ENCODE measurements around the gene WDFY4.
"Not testable (repeated sequence)": the region's sequence is repeated elsewhere in the genome, so short reads cannot be mapped to it uniquely, and the experiment has no call there.

WDFY4 gene, protein sequence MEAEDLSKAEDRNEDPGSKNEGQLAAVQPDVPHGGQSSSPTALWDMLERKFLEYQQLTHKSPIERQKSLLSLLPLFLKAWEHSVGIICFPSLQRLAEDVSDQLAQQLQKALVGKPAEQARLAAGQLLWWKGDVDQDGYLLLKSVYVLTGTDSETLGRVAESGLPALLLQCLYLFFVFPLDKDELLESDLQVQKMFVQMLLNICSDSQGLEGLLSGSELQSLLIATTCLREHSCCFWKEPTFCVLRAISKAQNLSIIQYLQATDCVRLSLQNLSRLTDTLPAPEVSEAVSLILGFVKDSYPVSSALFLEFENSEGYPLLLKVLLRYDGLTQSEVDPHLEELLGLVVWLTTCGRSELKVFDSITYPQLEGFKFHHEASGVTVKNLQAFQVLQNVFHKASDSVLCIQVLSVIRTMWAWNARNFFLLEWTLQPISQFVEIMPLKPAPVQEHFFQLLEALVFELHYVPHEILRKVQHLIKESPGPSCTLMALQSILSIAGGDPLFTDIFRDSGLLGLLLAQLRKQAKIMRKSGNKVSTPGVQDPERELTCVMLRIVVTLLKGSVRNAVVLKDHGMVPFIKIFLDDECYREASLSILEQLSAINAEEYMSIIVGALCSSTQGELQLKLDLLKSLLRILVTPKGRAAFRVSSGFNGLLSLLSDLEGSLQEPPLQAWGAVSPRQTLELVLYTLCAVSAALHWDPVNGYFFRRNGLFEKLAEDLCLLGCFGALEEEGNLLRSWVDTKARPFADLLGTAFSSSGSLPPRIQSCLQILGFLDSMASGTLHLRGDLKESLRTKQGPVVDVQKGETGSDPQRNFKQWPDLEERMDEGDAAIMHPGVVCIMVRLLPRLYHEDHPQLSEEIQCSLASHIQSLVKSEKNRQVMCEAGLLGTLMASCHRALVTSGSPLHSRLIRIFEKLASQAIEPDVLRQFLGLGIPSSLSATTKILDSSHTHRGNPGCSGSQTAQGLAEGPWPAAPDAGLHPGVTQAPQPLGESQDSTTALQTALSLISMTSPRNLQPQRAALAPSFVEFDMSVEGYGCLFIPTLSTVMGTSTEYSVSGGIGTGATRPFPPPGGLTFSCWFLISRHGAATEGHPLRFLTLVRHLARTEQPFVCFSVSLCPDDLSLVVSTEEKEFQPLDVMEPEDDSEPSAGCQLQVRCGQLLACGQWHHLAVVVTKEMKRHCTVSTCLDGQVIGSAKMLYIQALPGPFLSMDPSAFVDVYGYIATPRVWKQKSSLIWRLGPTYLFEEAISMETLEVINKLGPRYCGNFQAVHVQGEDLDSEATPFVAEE (N-terminal part only)

DNA sequence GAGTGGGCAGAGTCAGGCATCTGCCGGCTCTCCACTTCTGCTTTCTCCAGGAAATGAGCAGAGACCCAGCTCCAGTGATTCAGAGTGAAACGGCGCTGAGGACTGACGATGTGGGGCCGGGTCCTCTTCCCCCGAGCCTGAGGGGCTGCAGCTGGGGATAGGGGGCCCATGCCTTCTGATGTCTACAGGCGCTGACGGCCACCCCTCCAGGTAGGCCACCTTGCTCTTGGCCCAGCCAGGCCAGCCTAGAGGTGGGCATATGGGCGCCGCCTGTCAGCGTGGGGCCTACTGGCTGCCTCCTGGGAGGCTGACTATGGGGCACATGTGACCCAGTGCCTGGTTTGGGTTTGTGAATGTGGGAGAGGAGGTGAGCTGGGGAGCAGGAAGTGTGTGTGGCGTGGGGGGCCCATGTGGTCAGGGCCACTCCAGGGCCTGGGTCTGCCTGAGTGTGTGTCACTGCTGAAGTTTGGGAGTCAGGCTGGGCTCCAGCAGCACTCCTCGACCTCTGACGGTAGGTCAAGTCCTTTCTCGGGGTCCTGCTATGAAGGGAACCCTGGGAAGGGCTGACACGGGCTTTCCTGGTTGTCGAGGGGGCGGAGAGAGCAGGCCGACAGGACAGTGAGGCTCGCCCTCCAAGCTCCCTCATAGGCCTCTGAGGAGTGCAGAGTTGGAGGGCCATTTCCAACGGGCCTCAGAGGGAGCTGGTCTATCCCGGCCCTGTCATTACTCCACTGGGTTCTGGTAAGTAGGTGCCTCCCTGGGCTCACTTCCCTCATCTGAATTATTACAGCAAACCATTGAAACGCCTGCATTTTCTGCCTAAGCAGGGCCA lies at the start of gene WDFY4:
Gene WDFY4 (plus strand): TSS at position 82 of the 832 bp plus-strand sequence. CDS start 24,860 bp downstream, outside the sequence.
- no peak for DNase-seq

DNA sequence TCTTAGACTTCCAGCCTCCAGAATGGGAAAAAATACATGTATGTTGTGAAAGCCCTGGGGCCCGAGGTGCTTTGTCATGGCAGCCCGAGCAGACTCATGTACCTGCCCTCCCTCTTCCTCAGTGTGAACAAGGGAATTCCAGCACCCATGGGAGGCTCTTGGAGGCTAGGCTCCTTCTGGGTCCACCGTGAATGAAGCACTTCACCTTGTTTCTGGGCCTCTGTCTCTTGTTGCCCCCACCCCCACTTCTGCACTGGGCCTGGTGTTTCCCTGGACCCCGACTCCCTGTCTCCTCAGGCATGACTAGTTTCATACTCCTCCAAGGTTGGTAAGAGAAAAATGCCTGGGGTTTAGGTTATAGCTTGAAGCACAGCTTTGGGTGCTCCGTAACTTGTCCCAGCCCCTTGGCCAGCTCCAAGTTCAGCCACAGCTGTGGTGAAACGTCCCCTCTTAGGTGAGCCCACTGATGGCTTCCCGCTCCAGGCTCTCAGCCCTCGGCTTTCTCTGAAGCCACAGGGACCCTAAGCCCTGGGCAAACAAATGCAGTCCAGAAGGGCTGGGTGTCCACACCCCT lies 49.6 kb upstream of the WDFY4 start:
- DNase-seq, result no peak

DNA sequence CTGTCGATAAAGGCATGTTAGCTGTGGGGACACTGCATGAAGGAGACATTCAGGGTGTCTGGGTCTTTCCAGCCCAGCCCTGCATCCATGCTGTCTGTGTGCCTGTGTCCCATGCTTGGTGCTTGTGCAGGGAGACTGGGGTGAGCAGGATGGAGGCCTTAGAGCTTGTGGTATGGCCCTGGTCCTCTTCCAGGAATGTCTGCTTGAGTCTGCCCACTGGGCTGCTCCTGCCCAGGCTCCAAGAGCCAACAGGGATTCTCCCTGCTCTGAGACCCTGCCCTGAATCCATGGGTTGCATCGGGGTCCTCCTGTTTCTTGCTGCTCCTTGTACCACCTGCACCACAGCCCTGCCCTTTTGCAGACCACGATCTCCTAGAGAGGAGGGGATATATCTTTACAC lies 48.4 kb upstream of the WDFY4 start:
- no peak for DNase-seq

DNA sequence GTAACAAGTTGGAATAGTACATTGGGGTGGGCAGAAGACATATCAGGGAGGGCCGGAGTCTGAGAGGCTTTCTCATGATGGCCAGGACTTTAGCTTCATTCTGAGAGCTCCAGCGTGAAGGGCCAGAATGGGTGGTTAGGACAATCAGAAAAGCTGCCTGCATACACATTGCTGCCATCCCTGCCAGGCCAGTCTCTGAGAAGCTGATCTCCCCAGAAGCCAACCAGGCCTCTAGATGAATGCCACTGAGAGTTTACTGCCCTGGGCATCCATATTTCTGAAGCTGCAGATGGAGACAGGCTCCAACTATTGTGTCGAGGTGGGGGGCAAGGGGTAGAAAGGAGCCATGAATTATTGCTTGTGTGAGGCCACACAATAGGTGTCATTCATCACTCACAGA lies 47.8 kb upstream of the WDFY4 start:
- DNase-seq, result no peak

DNA sequence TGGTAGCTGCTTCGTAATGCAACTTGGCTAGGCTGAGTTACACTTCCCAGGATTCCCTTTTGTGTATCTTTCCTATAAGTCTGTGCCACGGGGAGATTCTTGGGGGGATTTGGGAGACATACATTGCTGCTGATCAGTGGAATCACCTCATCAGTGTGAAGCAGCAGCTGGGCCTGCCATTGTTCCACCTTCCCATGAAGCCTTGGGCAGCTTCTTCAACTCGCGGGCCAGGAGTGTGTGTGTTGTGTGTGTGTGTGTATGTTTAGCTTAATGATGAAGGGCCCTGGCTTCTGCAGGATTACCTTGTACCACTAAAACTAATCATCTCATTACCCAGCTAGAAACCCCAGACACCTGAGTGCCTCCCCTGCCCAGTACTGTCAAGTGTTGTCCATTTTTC lies 46.5 kb upstream of the WDFY4 start:
- no peak for DNase-seq

DNA sequence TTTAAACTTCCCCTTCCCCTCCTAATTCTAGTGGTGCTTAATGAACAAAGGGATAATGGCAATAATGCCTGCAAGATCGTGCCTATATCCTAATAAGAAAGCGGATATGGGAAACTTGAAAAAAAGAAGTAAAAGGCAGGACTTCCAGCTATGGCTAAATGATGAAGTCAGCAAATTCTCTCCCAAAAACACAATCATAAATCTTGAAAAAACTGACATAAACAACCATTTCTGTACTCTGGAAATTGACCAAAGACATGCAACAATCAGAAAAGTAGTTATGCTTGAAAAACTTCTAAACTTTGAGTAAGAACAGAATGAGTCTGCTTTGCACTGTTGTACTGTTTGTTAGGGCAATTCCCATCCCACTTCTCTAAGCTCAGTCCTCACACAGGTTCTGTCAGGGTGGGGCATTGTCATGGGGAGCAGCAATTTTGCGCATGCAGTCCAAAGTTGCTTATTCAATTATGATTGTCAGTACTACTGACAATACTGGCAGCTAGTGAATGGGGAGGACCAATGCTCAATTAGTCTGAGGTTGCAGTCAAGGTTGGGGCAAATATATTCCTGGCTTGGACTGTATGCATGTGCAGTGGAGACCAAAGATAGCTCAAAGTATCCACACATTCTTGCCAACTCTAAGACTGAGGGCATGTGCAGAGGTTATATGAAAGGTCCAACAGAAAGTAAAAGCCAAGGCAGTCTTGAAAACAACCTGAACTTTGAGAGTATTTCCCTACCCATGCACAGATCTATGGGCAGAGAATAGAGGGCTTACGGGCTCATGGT lies 45.7 kb upstream of the WDFY4 start:
- no peak for DNase-seq

DNA sequence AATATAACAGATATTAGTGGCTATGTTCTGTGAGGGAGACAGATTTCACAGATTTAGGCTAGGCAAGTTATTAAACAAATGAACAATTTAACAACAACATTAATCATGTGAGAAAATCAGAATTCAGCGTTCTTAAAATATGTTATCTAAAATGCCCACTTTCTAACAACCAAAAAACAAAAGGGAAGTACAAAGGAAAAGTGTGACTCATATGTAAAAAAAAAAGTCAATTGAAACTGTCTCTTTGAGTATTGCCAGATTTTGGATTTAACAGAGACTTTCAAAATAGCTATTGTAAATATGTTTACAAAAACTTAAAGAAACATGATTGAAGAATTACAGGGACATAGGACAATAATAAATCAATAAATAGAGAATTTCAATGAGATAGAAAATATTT lies 45.0 kb upstream of the WDFY4 start:
- no peak for DNase-seq

DNA sequence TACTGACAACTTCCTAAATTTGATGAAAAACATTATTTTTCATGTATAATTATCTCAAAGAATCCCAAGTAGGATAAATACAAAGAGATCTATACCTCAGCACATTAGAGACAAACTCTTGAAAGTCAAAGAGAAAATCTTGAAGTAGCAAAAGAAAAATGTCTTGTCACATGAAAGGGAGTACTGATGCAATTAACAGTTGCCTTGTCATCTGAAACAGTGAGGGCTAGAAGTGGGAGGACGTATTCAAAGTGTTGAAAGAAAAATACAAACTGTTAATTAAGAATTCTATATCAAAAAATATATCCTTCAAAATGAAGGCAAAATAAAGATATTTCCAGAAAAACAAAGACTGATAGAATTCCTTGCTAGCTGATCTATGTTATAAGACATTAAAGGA lies 44.3 kb upstream of the WDFY4 start:
- no peak for DNase-seq

DNA sequence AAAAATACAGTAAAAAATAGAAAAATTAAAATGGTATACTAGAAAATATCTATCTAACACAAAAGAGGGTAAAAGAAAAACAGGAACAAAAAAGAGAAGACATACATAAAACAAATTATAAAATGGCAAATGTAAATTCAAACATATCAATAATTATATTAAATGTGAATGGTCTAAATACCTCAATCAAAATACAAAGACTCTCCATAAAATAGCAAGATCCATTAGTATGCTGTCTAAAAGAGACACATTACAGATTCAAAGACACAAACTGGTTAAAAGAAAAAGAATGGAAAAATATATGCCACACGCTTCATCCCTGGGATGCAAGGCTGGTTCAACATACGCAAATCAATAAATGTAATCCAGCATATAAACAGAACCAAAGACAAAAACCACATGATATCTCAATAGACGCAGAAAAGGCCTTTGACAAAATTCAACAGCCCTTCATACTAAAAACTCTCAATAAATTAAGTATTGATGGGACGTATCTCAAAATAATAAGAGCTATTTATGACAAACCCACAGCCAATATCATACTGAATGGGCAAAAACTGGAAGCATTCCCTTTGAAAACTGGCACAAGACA lies 43.5 kb upstream of the WDFY4 start:
- DNase-seq, result not testable (repeated sequence)

DNA sequence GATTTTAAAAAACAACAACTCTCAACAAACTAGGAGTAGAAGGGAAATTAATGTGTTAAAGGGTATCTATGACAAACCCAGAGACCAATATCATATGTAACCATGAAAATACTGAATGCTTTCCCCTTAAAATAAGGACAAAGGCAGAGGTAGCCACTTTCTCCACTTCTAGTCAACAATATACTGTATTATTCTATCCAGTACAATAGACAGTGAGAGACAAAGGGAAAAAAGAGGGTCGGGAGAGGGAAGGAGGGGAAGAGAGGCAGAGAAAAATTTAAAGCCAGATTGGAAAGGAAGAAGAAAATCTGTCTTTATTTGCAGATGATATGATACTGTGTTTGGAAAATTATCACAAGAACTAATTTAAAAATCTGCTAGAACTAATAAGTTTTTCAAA lies 39.1 kb upstream of the WDFY4 start:
- DNase-seq, result no peak

DNA sequence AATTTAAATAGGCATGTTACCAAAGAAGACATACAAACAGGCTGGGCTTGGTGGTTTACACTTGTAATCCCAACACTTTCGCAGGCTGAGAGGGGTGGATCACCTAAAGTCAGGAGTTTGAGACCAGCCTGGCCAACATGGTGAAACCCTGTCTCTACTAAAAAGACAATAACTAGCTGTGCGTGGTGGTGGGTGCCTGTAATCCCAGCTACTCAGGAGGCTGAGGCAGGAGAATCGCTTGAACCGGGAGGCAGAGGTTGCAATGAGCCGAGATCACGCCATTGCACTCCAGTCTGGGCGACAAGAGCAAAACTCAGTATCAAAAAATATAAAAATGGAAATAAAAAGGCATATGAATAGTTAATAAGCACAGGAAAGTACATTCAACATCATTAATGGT lies 37.6 kb upstream of the WDFY4 start:
- DNase-seq, result not testable (repeated sequence)

DNA sequence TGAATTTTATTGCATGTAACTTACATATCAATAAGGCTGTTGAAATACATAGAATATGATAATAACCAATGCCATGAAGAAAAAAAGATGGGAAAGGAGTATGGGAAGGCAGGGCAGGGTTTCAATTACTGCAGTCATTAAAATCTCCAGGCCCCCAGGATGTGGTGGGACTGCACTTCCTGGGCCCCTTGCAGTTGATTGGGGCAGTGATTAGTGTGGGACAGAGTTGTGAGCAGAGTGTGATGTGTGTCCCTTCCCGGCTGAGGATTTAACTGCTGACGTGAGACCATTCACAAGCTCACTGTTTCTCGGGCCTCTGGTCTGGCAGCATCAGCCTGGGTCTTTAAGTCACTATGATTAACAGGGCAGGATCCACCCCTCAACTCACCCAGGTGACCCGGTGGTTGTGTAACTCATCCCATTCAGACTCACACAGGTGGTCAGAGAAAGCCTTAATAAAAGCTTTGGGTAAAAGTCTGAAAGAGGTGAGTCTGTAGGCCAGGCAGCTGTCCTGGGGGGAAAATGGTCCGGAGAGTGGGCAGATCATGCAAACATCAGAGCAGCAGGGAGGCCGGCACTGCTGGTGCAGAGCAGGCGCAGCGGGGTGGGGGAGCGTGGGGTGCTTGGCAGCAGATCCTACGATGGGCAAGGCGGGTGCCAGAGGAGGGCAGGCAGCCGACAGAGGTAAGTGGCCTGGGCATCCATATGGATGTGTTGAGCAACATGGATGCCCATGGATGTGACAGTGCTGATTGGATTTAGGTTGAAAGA lies 36.3 kb upstream of the WDFY4 start:
- DNase-seq, result no peak

DNA sequence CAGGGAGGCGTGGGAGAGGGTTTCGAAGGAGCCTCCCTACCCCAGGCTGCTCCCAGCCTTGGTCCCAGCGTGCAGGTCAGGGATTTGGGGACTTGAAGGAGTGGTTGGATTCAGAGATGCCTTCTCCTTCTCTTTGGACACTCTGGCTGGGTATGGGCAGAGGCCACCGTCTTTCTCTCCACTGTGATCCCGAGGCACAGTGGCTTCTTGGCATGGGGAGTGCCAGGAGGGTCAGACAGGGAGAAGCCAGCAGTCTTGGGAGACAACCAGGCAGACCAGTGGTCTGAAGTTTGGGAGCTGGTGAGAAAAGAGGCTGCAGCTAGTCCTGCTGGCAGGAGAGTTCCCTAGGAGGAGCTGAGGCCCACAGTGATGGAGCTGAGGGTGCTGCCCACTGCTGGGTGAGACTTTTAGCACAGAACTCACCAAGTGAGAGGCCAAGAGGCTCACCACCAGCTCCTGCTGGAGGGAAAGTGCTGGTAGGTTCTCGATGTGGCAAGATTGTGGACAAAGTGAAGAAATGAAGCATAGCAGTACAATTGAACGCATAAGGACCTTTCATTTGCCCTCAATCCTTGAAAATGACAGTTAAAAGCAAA lies 35.2 kb upstream of the WDFY4 start:
- DNase-seq, result no peak

DNA sequence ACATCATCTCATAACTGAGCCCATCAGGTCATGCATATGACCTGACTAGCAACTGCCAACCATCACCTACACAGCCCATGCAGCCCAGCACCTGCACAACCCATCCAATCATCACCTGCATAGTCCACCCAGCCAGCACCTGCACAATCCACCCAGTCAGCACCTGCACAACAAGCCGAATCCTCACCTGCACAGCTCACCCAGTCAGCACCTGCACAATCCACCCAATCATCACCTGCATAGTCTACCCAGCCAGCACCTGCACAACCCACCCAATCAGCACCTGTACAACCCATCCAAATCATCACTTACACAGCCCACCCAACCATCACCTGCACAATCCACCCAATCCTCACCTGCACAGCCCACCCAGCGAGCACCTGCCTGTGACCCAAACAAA lies 33.4 kb upstream of the WDFY4 start:
- DNase-seq, result no peak

DNA sequence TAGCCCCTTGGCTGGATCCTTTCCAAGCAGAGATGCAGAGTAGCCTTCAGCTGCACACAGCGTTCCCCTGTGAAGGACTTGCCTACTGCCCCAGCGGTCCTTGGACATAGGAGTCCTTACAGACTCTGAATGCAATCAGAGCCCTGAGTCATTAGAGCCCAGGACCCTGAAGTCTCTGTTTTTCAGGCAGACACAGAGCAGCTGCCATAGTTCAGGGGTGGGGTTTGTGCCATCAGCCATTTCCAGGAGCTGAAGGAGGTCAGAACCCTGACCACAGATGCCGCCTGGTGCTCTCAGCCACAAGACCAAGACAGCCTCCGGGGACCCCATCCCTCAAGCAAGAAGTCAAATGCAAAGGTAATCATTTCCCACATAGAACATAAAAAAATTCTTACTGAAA lies 32.8 kb upstream of the WDFY4 start:
- no peak for DNase-seq

DNA sequence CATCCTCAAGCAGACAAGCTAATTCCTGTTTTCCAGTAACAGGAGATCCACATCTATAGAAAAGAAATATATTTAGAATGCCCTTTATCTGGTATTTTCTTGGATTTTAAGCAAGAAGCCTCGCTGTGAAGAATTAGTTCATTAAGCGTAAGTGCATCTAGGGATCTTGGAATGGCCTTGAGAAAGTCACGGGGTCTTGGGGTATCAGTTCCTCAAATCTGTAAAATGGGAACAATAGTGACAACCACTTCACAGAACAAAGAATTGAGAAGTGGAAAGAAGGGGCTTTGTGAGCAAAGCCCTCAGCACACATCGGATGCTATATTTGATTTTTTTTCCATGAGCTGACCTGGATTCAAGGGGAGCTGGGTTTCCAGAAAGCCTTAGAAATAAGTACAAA lies 32.3 kb upstream of the WDFY4 start:
- DNase-seq, result no peak

DNA sequence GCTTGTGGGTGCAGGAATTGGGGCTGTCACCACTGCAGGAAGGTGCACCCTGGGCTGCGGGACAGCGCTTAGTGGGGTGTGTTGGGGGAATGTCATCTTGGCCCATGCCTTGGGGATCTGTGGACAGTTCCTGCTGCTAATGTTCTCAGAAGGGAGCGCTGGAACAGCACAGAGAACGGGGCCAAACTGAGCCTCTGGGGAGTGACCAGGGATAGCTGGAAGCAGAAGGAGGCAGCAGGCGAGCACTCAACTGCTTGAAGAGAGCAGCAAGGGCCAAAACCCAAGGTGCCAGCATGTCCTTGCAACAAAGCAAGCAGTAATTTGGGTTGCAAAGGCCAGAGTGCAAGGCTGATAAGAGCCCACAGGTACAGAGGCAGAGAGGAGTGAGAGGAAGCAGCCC lies 31.3 kb upstream of the WDFY4 start:
- no peak for DNase-seq

DNA sequence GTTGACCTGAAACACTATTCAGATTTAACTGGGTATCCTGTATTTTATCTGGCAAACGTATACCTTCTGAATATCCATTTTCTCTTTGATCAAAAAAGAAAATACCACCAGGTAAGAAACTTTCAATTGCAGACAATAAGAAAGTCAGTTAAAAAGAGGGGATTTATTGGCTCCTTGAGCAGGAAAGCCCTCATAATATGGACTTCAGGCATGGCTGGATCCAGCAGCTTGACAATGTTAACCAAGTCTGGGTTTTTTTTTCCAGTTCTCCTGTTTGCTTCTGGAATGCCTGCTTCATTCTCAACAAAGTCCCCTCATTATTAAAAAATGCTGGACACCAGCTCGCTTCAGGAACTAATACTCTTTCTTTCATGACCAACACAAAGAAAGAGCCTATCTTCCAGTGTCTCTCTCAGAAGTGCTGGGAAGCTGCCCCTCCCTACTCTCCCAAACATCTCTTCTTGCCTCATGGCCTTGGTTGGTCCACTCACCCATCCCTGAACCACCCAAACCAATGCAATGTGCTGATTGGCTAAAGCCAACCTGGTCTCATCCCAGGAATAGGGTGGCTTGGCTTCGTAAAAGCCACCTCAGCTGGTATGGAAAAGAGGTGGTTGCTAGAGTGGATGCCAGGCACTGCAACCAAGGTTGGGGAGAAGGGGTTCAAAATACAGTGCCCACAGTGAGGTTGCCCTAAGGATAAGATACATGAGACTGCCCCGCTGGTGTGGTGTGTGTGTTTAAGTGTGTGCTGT lies 30.6 kb upstream of the WDFY4 start:
- no peak for DNase-seq

Data from NCI-H226 (cell line).